T-cell (primary cell): ENCODE measurements around the gene SLC8A1. TPM values are rescaled to one million over a fixed set of nuclear protein-coding genes. Genes with fewer than 3 reads are reported as not detected.

ENCODE experiments used
- ATAC-seq, 4 experiments: fragments of 200-7000 bp in 3 of 4; fragments of 150-1000 bp in 1 of 4; cut with Tn5 transposase; replicated peaks in 1 of 4; 1 replicate in 3 of 4; 2 replicates in 1 of 4; pipeline ENCODE4 v1.10.0; 2021; ENCODE audit warnings: moderate library complexity in 3 of 4, mild to moderate bottlenecking in 2 of 4, moderate number of reproducible peaks in 1 of 4
- CTCF ChIA-PET, 2 donors: fragments of 300-600 bp; sonication (Branson Sonifier 250); formaldehyde crosslinking; loops; one replicate each; lab custom pipeline; 2022; ENCODE audit warnings: antibody characterized with exemption in 2 of 2; lab: Charles Lee
- POLR2A ChIA-PET, 2 donors: fragments of 300-600 bp; sonication (Branson Sonifier 250); formaldehyde crosslinking; loops; one replicate each; lab custom pipeline; 2022; ENCODE audit warnings: antibody characterized with exemption in 2 of 2; lab: Charles Lee
- DNase-seq, 35 experiments: peaks; one replicate each; pipeline versions ENCODE4 v3.0.0 to v3.0.0-alpha.2; 2013 to 2023
- H3K27ac ChIP-seq: one replicate; pipeline ENCODE4 v1.5.1; 2013; ENCODE audit warnings: low read length
- H3K27me3 ChIP-seq, 2 experiments: replicated peaks in 1 of 2; 1 replicate in 1 of 2; 2 replicates in 1 of 2; pipeline versions ENCODE4 v1.6.1 to v1.7.0; 2013; ENCODE audit warnings: low read length in 1 of 2, mixed read lengths in 1 of 2; ENCODE audit not compliant: control insufficient read depth in 2 of 2, insufficient read depth in 2 of 2; ENCODE audit errors: extremely low read depth in 1 of 2
- H3K36me3 ChIP-seq, 2 donors: 1 replicate in 1 of 2; 2 replicates in 1 of 2; pipeline versions ENCODE4 v1.6.1 to v1.7.0; 2013; ENCODE audit warnings: low read length in 1 of 2; ENCODE audit not compliant: control insufficient read depth in 2 of 2, insufficient read depth in 1 of 2; ENCODE audit errors: extremely low read depth in 1 of 2
- H3K4me1 ChIP-seq, 2 experiments: 1 replicate in 1 of 2; 2 replicates in 1 of 2; pipeline versions ENCODE4 v1.6.1 to v1.7.0; 2013; ENCODE audit warnings: low read length in 2 of 2, mixed read lengths in 1 of 2; ENCODE audit not compliant: insufficient read depth in 2 of 2, control insufficient read depth in 1 of 2; ENCODE audit errors: extremely low read depth in 1 of 2
- H3K4me3 ChIP-seq, 2 donors: 1 replicate in 1 of 2; 2 replicates in 1 of 2; pipeline versions ENCODE4 v1.5.1 to v1.7.0; 2013; ENCODE audit warnings: mild to moderate bottlenecking in 2 of 2, low read length in 1 of 2, moderate library complexity in 1 of 2; ENCODE audit not compliant: control insufficient read depth in 1 of 2; ENCODE audit errors: extremely low read depth in 1 of 2
- H3K9me3 ChIP-seq: 2 replicates; pipeline ENCODE4 v1.7.0; 2013
- H3K27ac Mint-ChIP-seq, 2 donors: one replicate each; pipeline ENCODE4 v1.8.0; 2020 to 2021; ENCODE audit warnings: mild to moderate bottlenecking in 2 of 2, mixed read lengths in 2 of 2
- H3K27me3 Mint-ChIP-seq, 2 donors: one replicate each; pipeline ENCODE4 v1.8.0; 2021 to 2022; ENCODE audit warnings: mixed read lengths in 2 of 2
- H3K36me3 Mint-ChIP-seq: one replicate; pipeline ENCODE4 v1.8.0; 2021; ENCODE audit warnings: mixed read lengths
- H3K4me1 Mint-ChIP-seq, 3 donors: one replicate each; pipeline ENCODE4 v1.8.0; 2020 to 2022; ENCODE audit warnings: mixed read lengths in 3 of 3, mild to moderate bottlenecking in 1 of 3
- H3K4me3 Mint-ChIP-seq, 3 donors: one replicate each; pipeline ENCODE4 v1.8.0; 2020 to 2022; ENCODE audit warnings: mild to moderate bottlenecking in 3 of 3, mixed read lengths in 3 of 3, moderate library complexity in 3 of 3
- H3K9me3 Mint-ChIP-seq, 3 donors: one replicate each; pipeline ENCODE4 v1.8.0; 2020 to 2022; ENCODE audit warnings: mixed read lengths in 3 of 3
- WGBS: methylation state at CpG from one replicate; pipeline ENCODE4 v1.1.5; 2013; ENCODE audit warnings: missing lambda C conversion rate; ENCODE audit not compliant: insufficient coverage; 5-methylcytosine and 5-hydroxymethylcytosine counted together
- total RNA-seq, 35 experiments: library from RNA in 6 of 35; stranded (reverse) in 6 of 35; fragments of 120-200 nt in 1 of 35; gene quantifications; one replicate each; pipeline versions ENCODE4 v1.2.1 to v1.2.4 and lab custom pipeline; 2013 to 2026

The SLC8A1 gene
- total RNA-seq, 5 donors from 2014 or later (not counting 1 experiment from before 2014, with no cell fraction given), result 0.09 to 0.35 (median 0.13) TPM

DNA sequence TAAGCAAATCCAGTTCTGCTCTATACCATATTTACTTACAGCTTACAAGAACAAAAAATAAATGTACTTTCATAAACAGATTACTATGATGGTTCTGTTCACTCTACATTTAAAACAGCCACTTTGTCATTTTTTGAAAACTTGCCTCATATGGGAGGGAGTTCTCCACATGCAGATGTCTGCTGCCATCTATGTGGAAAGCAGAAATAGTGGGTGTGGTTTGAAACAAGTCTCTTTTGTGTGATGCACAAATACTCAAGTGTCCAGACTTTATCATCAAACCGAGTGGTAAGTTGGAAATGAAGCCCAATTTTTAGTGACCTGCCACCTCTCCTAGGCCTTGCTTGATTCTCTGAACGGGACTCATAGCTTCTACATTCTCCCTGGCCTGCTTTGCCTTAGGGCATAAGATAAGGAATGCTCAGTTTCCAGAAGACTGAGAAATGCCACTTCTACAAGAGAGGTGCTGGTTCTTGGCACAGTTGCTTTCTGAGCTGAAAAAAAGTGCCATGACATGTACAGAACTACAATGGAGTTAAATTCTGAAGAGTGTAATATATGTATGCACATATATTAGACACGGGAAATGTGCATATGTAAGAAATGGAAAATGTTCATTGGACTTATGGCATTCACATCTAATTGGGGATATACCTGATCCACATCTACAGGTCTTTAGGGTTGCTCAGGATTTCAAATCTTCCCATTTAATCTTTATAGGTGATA, 221.0 kb downstream of the SLC8A1 start:
- WGBS, result no CpG with 5 or more reads among the region's 3 CpGs
- no peak for DNase-seq
- Histone ChIP-seq H3K27me3 (no peaks in the 10 kb centered on the region), H3K9me3 (no peaks in the 10 kb centered on the region), H3K4me3 (no peak overlapping the region), H3K4me1 (no peaks in the 10 kb centered on the region), H3K27ac (no peak overlapping the region), H3K36me3 (no peaks in the 10 kb centered on the region)
- H3K27ac Mint-ChIP-seq, result no peak overlapping the region
- no peaks in the 10 kb centered on the region for H3K36me3 Mint-ChIP-seq
- no peaks in the 10 kb centered on the region for H3K9me3 Mint-ChIP-seq
- ATAC-seq, result no peak
- H3K27me3 Mint-ChIP-seq, result no peaks in the 10 kb centered on the region
- ChIA-PET POLR2A (no interaction called here), CTCF (no interaction called here)
- no peaks in the 10 kb centered on the region for H3K4me1 Mint-ChIP-seq
- no peak overlapping the region for H3K4me3 Mint-ChIP-seq

DNA sequence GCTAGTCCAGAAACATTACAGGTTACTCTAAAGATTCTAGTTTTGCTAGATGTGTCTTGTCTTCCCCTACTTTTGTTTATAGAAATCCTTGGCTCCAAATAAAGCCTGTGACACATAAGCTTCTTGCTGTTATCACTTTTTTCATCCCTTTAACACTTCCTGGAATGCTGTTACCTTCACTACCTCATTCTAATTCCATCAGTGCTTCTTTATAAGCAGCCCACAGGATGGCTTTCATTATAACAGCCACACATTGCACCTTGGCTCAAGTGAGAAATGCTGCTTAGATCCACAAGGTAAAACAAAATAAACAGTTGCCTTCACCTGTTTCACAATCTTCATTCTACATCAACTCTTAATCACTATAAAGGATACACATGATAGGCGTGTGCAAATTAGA, 221.7 kb downstream of the SLC8A1 start:
- H3K4me3 ChIP-seq, result no peak overlapping the region
- POLR2A ChIA-PET, result no interaction called here

DNA sequence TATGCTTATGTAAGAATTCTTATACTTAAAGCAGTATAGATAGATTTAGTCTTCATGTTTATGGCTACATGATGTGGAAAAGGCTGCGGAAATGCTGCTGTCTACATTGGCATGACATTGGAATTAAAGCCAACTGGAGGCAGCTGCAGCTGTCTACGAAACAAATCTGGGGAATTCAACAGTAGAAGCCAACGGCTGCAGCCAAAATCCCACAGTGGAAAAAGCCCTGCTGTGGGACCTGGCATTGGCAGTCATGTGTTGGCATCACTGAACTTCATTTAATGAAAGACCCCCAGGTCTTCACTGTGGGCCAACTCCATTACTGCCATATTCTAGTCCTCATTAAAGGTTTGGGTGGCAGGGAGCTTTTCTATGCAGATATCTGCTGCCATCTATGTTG, 223.6 kb downstream of the SLC8A1 start:
- Histone ChIP-seq H3K9me3 (no peaks in the 10 kb centered on the region), H3K27ac (no peak overlapping the region), H3K4me1 (no peaks in the 10 kb centered on the region), H3K36me3 (no peaks in the 10 kb centered on the region), H3K4me3 (no peak overlapping the region), H3K27me3 (no peaks in the 10 kb centered on the region)
- Mint-ChIP-seq H3K27ac (no peak overlapping the region), H3K4me1 (no peaks in the 10 kb centered on the region), H3K9me3 (no peaks in the 10 kb centered on the region), H3K4me3 (no peak overlapping the region), H3K27me3 (no peaks in the 10 kb centered on the region), H3K36me3 (no peaks in the 10 kb centered on the region)
- 68% methylated on average over 3 of the region's 3 CpGs for WGBS
- DNase-seq (no peak), ATAC-seq (no peak)
- POLR2A ChIA-PET, result no interaction called here
- CTCF ChIA-PET, result no interaction called here

More for the DNA sequence above, 221.7 kb downstream of the SLC8A1 start:
- Histone ChIP-seq H3K36me3 (no peaks in the 10 kb centered on the region), H3K27ac (no peak overlapping the region), H3K9me3 (no peaks in the 10 kb centered on the region), H3K4me1 (no peaks in the 10 kb centered on the region), H3K27me3 (no peaks in the 10 kb centered on the region)
- H3K4me1 Mint-ChIP-seq, result no peaks in the 10 kb centered on the region
- no peaks in the 10 kb centered on the region for H3K27me3 Mint-ChIP-seq
- CTCF ChIA-PET, result no interaction called here
- H3K36me3 Mint-ChIP-seq, result no peaks in the 10 kb centered on the region
- H3K9me3 Mint-ChIP-seq, result no peaks in the 10 kb centered on the region
- no CpG with 5 or more reads among the region's 1 CpG for WGBS
- H3K27ac Mint-ChIP-seq, result no peak overlapping the region
- ATAC-seq (no peak), DNase-seq (no peak)
- no peak overlapping the region for H3K4me3 Mint-ChIP-seq

DNA sequence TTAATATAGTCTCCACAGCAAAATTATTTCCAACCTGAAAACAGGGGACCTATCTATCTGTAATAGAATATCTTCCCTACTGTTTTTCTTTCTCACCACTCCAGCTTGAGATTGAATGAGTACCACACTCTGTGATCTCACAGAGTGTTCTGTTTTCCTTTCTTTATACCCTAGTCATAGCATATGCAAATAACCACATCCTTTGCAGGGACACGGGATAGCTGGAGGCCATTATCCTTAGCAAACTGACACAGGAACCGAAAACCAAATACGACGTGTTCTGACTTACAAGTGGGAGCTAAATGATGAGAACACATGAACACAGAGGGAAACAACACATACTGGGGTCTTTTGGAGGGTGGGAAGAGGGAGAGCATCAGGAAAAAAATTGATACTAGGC, 224.7 kb downstream of the SLC8A1 start:
- Histone ChIP-seq H3K27ac (no peak overlapping the region), H3K27me3 (no peaks in the 10 kb centered on the region), H3K4me3 (no peak overlapping the region), H3K4me1 (no peaks in the 10 kb centered on the region), H3K9me3 (no peaks in the 10 kb centered on the region), H3K36me3 (no peaks in the 10 kb centered on the region)
- H3K27me3 Mint-ChIP-seq, result no peaks in the 10 kb centered on the region
- ChIA-PET POLR2A (no interaction called here), CTCF (no interaction called here)
- no peaks in the 10 kb centered on the region for H3K9me3 Mint-ChIP-seq
- no peak overlapping the region for H3K4me3 Mint-ChIP-seq
- H3K27ac Mint-ChIP-seq, result no peak overlapping the region
- no peaks in the 10 kb centered on the region for H3K36me3 Mint-ChIP-seq
- H3K4me1 Mint-ChIP-seq, result no peaks in the 10 kb centered on the region
- DNase-seq, result no peak
- ATAC-seq, result no peak
- WGBS, result no CpG with 5 or more reads among the region's 4 CpGs

DNA sequence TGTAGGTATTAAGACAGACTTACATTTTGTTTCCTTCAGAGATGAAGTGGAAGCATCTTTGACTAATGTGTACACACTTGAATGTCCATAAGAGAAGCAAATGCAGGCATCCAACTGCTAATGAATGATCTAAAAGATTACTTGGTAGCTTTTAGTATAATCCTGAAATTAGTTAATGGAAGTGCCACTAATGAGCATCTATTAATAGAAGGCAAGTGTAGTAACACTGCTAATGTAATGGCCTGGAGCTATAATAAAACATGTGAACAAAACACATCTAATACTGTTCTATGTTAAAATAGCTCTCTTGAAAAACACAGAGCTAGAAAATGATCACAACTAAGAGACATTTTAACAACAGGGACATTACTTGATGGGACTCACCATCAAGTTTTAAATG, 225.3 kb downstream of the SLC8A1 start:
- Histone ChIP-seq H3K4me1 (no peaks in the 10 kb centered on the region), H3K9me3 (no peaks in the 10 kb centered on the region), H3K4me3 (no peak overlapping the region), H3K27ac (no peak overlapping the region), H3K36me3 (no peaks in the 10 kb centered on the region), H3K27me3 (no peaks in the 10 kb centered on the region)
- CTCF ChIA-PET, result no interaction called here
- H3K4me1 Mint-ChIP-seq, result no peaks in the 10 kb centered on the region
- H3K36me3 Mint-ChIP-seq, result no peaks in the 10 kb centered on the region
- no peak for DNase-seq
- H3K4me3 Mint-ChIP-seq, result no peak overlapping the region
- H3K27ac Mint-ChIP-seq, result no peak overlapping the region
- ATAC-seq, result no peak
- H3K9me3 Mint-ChIP-seq, result no peaks in the 10 kb centered on the region
- H3K27me3 Mint-ChIP-seq, result no peaks in the 10 kb centered on the region
- POLR2A ChIA-PET, result no interaction called here

DNA sequence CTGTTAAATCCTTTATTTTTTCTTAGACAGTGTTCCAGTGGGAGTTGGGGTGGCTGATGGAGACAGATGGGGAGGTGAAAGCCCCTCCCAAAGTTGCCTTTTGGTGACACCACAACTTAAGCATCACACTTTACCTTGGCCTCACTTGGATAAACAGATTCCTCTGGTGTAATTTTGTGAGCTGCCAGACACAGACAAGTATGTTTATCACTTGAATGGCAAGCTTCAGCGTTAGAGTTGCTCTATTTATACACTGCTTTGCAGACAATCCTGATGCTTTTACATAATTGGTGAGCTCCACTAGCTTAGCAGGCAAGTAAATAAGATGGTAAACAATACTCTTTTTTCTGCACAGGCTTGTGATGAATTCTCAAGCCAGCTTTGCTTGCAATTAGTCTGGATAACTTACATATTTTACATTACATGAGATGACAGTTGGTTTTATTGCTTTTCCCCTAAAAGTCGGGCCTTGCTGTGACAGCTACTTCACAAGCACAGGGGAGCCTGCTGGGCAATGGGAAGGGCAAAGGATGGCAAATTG, 226.2 kb downstream of the SLC8A1 start:
- ChIA-PET CTCF (no interaction called here), POLR2A (no interaction called here)
- Mint-ChIP-seq H3K27ac (no peak overlapping the region), H3K9me3 (no peaks in the 10 kb centered on the region), H3K36me3 (no peaks in the 10 kb centered on the region), H3K4me3 (no peak overlapping the region), H3K27me3 (no peaks in the 10 kb centered on the region), H3K4me1 (no peaks in the 10 kb centered on the region)
- no peaks in the 10 kb centered on the region for H3K4me1 ChIP-seq
- DNase-seq (no peak), ATAC-seq (no peak)
- no peaks in the 10 kb centered on the region for H3K36me3 ChIP-seq
- H3K4me3 ChIP-seq, result no peak overlapping the region
- H3K27ac ChIP-seq, result no peak overlapping the region
- H3K27me3 ChIP-seq, result no peaks in the 10 kb centered on the region
- 60% methylated on average over 2 of the region's 2 CpGs for WGBS
- H3K9me3 ChIP-seq, result no peaks in the 10 kb centered on the region
